Measurements from ENCODE around the gene FBLN1. TPM values are rescaled to one million over a fixed set of nuclear protein-coding genes. Genes with fewer than 3 reads are reported as not detected.
"Not testable (repeated sequence)": the region's sequence is repeated elsewhere in the genome, so short reads cannot be mapped to it uniquely, and the experiment has no call there.

FBLN1 gene
- total RNA-seq, 1 experiment from 2014 or later, result 37.6 TPM

GRCh38 chr22:45527456-45527855, 24.8 kb downstream of the FBLN1 start:
- DNase-seq (ENCODE audit: low read depth), result no peak

GRCh38 chr22:45528046-45528445, 25.4 kb downstream of the FBLN1 start:
- no peak for DNase-seq (ENCODE audit: low read depth)

- DNase-seq (ENCODE audit: low read depth), result no peak
Observed at GRCh38 chr22:45529105-45529504, 26.4 kb downstream of the FBLN1 start.

GRCh38 chr22:45529971-45530575, 27.4 kb downstream of the FBLN1 start:
- DNase-seq (ENCODE audit: low read depth), result no peak

GRCh38 chr22:45531441-45532234, 29.0 kb downstream of the FBLN1 start:
- DNase-seq (ENCODE audit: low read depth), result no peak

- DNase-seq (ENCODE audit: low read depth), result no peak
Observed at GRCh38 chr22:45532235-45532631, 29.6 kb downstream of the FBLN1 start.

GRCh38 chr22:45533703-45534102, 31.0 kb downstream of the FBLN1 start:
- DNase-seq (ENCODE audit: low read depth), result no peak

GRCh38 chr22:45534339-45535192, 31.9 kb downstream of the FBLN1 start:
- peak; percentile 53 for DNase-seq (ENCODE audit: low read depth)

- no peak for DNase-seq (ENCODE audit: low read depth)
Observed at GRCh38 chr22:45535290-45535689, 32.6 kb downstream of the FBLN1 start.

GRCh38 chr22:45535835-45536234, 33.2 kb downstream of the FBLN1 start:
- not testable (repeated sequence) for DNase-seq (ENCODE audit: low read depth)

- DNase-seq (ENCODE audit: low read depth), result no peak
Observed at GRCh38 chr22:45537734-45538181, 35.1 kb downstream of the FBLN1 start.

GRCh38 chr22:45538281-45538680, 35.6 kb downstream of the FBLN1 start:
- no peak for DNase-seq (ENCODE audit: low read depth)

GRCh38 chr22:45540122-45540521, 37.4 kb downstream of the FBLN1 start:
- no peak for DNase-seq (ENCODE audit: low read depth)

- DNase-seq (ENCODE audit: low read depth), result no peak
Observed at GRCh38 chr22:45541382-45541979, 38.8 kb downstream of the FBLN1 start.

- DNase-seq (ENCODE audit: low read depth), result no peak
Observed at GRCh38 chr22:45542001-45542520, 39.4 kb downstream of the FBLN1 start.

- DNase-seq (ENCODE audit: low read depth), result not testable (repeated sequence)
Observed at GRCh38 chr22:45542736-45543135, 40.1 kb downstream of the FBLN1 start.

GRCh38 chr22:45543243-45543642, 40.6 kb downstream of the FBLN1 start:
- no peak for DNase-seq (ENCODE audit: low read depth)

GRCh38 chr22:45544588-45545170, 42.0 kb downstream of the FBLN1 start:
- no peak for DNase-seq (ENCODE audit: low read depth)

- DNase-seq (ENCODE audit: low read depth), result no peak
Observed at GRCh38 chr22:45546333-45547015, 43.8 kb downstream of the FBLN1 start.

GRCh38 chr22:45547016-45547345, 44.3 kb downstream of the FBLN1 start:
- DNase-seq (ENCODE audit: low read depth), result no peak

- no peak for DNase-seq (ENCODE audit: low read depth)
Observed at GRCh38 chr22:45547731-45548130, 45.0 kb downstream of the FBLN1 start.
